ENCODE results near the gene EXOSC10. TPM values are rescaled to one million over a fixed set of nuclear protein-coding genes. Genes with fewer than 3 reads are reported as not detected.

Gene EXOSC10
- total RNA-seq, 1 experiment from 2014 or later, result 73.0 TPM

DNA sequence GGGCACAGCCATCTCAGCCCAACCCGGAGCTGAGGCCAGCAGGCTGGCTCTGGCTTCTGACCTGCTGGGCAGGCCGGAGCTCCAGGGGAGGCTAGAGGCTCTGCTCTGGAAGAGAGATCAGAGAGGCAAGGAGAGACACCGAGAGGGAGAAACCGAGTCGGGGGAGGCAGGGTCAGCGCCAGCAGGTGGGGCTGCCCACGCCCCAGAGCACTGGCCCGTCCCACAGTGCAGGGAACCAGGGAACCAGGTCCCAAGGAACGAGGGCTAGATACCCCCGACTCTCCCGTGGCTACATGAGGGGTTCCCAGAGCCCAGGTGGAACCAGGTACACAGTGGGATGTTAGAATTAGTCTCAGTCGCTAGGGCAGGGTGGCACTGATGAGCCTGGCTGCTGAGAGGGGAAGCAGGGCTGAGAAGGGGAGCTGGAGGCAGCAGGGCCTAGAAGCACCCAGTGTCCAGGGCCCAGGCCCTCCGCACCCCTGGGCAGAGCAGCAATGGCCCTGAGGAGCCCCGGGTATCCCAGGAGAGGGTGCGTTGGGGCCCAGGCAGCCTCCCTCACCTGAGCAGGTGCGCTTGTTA, 54.7 kb downstream of the EXOSC10 start (continued):
- no peak for TF ChIP-seq ZNF219 (CRISPR knock-in tag; IDR thresholded peaks at IDR 0.05; ENCODE audit: borderline replicate concordance)
- no peak for TF ChIP-seq FOXP1 (CRISPR knock-in tag; IDR thresholded peaks at IDR 0.05; ENCODE audit: borderline replicate concordance)
- TF ChIP-seq NFE2L1 (CRISPR knock-in tag; IDR thresholded peaks at IDR 0.05), result no peak
- TF ChIP-seq, protein P1, sequence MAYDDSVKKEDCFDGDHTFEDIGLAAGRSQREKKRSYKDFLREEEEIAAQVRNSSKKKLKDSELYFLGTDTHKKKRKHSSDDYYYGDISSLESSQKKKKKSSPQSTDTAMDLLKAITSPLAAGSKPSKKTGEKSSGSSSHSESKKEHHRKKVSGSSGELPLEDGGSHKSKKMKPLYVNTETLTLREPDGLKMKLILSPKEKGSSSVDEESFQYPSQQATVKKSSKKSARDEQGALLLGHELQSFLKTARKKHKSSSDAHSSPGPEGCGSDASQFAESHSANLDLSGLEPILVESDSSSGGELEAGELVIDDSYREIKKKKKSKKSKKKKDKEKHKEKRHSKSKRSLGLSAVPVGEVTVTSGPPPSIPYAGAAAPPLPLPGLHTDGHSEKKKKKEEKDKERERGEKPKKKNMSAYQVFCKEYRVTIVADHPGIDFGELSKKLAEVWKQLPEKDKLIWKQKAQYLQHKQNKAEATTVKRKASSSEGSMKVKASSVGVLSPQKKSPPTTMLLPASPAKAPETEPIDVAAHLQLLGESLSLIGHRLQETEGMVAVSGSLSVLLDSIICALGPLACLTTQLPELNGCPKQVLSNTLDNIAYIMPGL (CRISPR knock-in tag; IDR thresholded peaks at IDR 0.05), result no peak
- TF ChIP-seq CREM (CRISPR knock-in tag; IDR thresholded peaks at IDR 0.05), result no peak
- TF ChIP-seq, protein P2, sequence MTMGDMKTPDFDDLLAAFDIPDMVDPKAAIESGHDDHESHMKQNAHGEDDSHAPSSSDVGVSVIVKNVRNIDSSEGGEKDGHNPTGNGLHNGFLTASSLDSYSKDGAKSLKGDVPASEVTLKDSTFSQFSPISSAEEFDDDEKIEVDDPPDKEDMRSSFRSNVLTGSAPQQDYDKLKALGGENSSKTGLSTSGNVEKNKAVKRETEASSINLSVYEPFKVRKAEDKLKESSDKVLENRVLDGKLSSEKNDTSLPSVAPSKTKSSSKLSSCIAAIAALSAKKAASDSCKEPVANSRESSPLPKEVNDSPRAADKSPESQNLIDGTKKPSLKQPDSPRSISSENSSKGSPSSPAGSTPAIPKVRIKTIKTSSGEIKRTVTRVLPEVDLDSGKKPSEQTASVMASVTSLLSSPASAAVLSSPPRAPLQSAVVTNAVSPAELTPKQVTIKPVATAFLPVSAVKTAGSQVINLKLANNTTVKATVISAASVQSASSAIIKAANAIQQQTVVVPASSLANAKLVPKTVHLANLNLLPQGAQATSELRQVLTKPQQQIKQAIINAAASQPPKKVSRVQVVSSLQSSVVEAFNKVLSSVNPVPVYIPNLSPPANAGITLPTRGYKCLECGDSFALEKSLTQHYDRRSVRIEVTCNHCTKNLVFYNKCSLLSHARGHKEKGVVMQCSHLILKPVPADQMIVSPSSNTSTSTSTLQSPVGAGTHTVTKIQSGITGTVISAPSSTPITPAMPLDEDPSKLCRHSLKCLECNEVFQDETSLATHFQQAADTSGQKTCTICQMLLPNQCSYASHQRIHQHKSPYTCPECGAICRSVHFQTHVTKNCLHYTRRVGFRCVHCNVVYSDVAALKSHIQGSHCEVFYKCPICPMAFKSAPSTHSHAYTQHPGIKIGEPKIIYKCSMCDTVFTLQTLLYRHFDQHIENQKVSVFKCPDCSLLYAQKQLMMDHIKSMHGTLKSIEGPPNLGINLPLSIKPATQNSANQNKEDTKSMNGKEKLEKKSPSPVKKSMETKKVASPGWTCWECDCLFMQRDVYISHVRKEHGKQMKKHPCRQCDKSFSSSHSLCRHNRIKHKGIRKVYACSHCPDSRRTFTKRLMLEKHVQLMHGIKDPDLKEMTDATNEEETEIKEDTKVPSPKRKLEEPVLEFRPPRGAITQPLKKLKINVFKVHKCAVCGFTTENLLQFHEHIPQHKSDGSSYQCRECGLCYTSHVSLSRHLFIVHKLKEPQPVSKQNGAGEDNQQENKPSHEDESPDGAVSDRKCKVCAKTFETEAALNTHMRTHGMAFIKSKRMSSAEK (CRISPR knock-in tag; IDR thresholded peaks at IDR 0.05; ENCODE audit: borderline replicate concordance), result no peak

DNA sequence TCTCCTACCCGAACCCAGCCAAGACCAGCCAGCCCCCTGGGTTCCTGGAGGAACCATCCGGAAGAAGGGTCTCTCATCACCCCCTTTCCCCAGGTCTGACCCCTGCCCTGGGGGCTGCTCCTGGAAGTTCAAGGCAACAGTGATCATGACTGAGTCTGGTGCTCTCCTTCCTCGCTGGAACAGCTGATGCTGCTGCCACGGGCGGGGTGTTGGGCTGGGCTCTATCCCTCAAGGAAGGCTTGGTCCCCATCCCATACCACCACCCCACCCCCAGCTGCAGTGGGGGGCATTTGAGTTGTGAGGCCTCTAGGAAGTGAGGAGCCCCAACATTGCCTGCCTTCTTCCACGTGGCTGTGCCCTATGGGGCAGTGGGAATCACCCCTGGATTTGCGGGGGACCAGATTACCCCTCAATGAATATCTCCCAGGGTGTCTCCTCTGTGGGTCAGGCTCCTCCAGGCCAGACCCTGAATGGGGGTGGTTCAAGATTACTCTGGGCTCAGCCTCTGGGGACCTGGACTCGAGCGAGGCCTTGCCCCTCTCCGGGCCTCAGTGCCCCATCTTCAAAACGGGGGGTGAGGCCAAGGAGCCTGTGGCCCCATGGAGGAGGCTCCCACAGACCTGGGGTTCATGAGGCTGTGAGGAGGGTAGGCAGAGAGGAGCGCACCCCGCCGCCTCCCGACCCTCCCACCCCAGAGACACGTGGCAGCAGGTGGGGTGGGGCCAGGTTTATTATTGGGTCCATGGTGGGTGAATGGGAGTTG, 55.4 kb downstream of the EXOSC10 start:
- Mint-ChIP-seq H3K4me3 (no peak overlapping the region), H3K36me3 (no peaks in the 10 kb centered on the region), H3K27me3 (ENCODE audit: low read depth) (no peaks in the 10 kb centered on the region), H3K27ac (no peak overlapping the region), H3K4me1 (peaks cover 6% of the 10 kb centered on the region), H3K9me3 (no peaks in the 10 kb centered on the region)
- CTCF ChIA-PET, result interaction anchor here (1.2 kb wide), 1 partner anchor 28 kb away, joined by 4 read pairs; no protein-coding TSS in a partner anchor
- TF ChIP-seq TP53 (CRISPR knock-in tag; IDR thresholded peaks at IDR 0.05), result no peak
- TF ChIP-seq ATF1 (CRISPR knock-in tag; IDR thresholded peaks at IDR 0.05), result no peak
- TF ChIP-seq JUN (CRISPR knock-in tag; IDR thresholded peaks at IDR 0.05), result no peak
- TF ChIP-seq, protein P3, sequence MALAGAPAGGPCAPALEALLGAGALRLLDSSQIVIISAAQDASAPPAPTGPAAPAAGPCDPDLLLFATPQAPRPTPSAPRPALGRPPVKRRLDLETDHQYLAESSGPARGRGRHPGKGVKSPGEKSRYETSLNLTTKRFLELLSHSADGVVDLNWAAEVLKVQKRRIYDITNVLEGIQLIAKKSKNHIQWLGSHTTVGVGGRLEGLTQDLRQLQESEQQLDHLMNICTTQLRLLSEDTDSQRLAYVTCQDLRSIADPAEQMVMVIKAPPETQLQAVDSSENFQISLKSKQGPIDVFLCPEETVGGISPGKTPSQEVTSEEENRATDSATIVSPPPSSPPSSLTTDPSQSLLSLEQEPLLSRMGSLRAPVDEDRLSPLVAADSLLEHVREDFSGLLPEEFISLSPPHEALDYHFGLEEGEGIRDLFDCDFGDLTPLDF (CRISPR knock-in tag; IDR thresholded peaks at IDR 0.05), result no peak
- TF ChIP-seq, protein P4, sequence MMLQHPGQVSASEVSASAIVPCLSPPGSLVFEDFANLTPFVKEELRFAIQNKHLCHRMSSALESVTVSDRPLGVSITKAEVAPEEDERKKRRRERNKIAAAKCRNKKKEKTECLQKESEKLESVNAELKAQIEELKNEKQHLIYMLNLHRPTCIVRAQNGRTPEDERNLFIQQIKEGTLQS (CRISPR knock-in tag; conservative IDR thresholded peaks at IDR 0.05), result no peak
- no peak for TF ChIP-seq NFYB (CRISPR knock-in tag; conservative IDR thresholded peaks at IDR 0.05; ENCODE audit: low read depth)
- TF ChIP-seq, protein P5, sequence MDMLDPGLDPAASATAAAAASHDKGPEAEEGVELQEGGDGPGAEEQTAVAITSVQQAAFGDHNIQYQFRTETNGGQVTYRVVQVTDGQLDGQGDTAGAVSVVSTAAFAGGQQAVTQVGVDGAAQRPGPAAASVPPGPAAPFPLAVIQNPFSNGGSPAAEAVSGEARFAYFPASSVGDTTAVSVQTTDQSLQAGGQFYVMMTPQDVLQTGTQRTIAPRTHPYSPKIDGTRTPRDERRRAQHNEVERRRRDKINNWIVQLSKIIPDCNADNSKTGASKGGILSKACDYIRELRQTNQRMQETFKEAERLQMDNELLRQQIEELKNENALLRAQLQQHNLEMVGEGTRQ (CRISPR knock-in tag; IDR thresholded peaks at IDR 0.05), result no peak
- TF ChIP-seq TEAD4 (CRISPR knock-in tag; IDR thresholded peaks at IDR 0.05), result no peak
- TF ChIP-seq, protein P6, sequence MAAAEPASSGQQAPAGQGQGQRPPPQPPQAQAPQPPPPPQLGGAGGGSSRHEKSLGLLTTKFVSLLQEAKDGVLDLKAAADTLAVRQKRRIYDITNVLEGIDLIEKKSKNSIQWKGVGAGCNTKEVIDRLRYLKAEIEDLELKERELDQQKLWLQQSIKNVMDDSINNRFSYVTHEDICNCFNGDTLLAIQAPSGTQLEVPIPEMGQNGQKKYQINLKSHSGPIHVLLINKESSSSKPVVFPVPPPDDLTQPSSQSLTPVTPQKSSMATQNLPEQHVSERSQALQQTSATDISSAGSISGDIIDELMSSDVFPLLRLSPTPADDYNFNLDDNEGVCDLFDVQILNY (CRISPR knock-in tag; IDR thresholded peaks at IDR 0.05), result no peak
- TF ChIP-seq EMX1 (CRISPR knock-in tag; IDR thresholded peaks at IDR 0.05), result no peak
- TF ChIP-seq ZNF138 (CRISPR knock-in tag; conservative IDR thresholded peaks at IDR 0.05), result no peak
- TF ChIP-seq, protein P7, sequence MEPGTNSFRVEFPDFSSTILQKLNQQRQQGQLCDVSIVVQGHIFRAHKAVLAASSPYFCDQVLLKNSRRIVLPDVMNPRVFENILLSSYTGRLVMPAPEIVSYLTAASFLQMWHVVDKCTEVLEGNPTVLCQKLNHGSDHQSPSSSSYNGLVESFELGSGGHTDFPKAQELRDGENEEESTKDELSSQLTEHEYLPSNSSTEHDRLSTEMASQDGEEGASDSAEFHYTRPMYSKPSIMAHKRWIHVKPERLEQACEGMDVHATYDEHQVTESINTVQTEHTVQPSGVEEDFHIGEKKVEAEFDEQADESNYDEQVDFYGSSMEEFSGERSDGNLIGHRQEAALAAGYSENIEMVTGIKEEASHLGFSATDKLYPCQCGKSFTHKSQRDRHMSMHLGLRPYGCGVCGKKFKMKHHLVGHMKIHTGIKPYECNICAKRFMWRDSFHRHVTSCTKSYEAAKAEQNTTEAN (CRISPR knock-in tag; IDR thresholded peaks at IDR 0.05), result no peak
- no peak for TF ChIP-seq ZNF396 (CRISPR knock-in tag; IDR thresholded peaks at IDR 0.05; ENCODE audit: borderline replicate concordance)
- TF ChIP-seq OVOL2 (CRISPR knock-in tag; IDR thresholded peaks at IDR 0.05; ENCODE audit: borderline replicate concordance), result no peak
- DNase-seq (ENCODE audit: low spot score) (no peak), ATAC-seq (no peak)
- POLR2A ChIA-PET, result no interaction called here
